DOHH2 (cell line): Measurements from ENCODE around the gene CNTN3.

ENCODE experiments used
- EZH2phosphoT487 ChIP-seq: fragments of 200-600 bp; sonication (generic); IDR thresholded peaks from 2 replicates; pipeline ENCODE4 v1.6.1; 2017; ENCODE audit warnings: borderline replicate concordance, mild to moderate bottlenecking, antibody characterized with exemption, low read length, moderate library complexity, mixed read lengths
- TF ChIP-seq, protein P1 (sequence below): fragments of 200-600 bp; sonication (generic); IDR thresholded peaks from one replicate; pipeline ENCODE4 v1.5.1; 2014; ENCODE audit warnings: antibody characterized with exemption, mild to moderate bottlenecking, low read depth, low read length; ENCODE audit not compliant: poor library complexity, severe bottlenecking

DNA sequence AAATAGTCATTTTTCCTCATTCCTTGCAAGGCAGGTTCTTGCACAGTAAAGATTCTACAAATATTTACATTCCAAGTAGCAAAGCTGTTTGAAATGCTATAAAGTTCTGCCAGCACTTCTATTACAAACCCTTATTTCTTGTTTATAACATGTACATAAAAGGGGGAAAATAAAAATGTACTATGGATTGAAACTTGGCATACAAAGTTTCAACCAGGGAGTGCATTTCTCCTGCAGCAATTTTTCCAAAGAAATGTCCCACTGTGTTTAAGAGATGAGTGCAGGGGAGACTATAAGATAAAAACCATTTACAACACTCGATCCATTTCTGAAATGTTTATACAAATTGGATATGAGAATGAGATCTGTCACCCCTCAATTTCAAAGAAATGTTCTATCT, 3.3 kb downstream of the CNTN3 start:
- TF ChIP-seq, protein P1, sequence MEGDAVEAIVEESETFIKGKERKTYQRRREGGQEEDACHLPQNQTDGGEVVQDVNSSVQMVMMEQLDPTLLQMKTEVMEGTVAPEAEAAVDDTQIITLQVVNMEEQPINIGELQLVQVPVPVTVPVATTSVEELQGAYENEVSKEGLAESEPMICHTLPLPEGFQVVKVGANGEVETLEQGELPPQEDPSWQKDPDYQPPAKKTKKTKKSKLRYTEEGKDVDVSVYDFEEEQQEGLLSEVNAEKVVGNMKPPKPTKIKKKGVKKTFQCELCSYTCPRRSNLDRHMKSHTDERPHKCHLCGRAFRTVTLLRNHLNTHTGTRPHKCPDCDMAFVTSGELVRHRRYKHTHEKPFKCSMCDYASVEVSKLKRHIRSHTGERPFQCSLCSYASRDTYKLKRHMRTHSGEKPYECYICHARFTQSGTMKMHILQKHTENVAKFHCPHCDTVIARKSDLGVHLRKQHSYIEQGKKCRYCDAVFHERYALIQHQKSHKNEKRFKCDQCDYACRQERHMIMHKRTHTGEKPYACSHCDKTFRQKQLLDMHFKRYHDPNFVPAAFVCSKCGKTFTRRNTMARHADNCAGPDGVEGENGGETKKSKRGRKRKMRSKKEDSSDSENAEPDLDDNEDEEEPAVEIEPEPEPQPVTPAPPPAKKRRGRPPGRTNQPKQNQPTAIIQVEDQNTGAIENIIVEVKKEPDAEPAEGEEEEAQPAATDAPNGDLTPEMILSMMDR = no peak
- TF ChIP-seq EZH2phosphoT487 = no peak
